Tibial artery (tissue), 4 donors: ENCODE results near the gene SLC26A3.
"Not testable (repeated sequence)": the region's sequence is repeated elsewhere in the genome, so short reads cannot be mapped to it uniquely, and the experiment has no call there.

Source experiments
- DNase-seq, 2 donors: peaks; one replicate each; pipeline ENCODE4 v3.0.0-alpha.2; 2019
- H3K27ac ChIP-seq, 2 donors: fragments of 200-600 bp; sonication (generic) in 1 of 2; 1 replicate in 1 of 2; 2 replicates in 1 of 2; pipeline ENCODE4 v1.5.1; 2018 to 2019; ENCODE audit warnings: mild to moderate bottlenecking in 1 of 2
- H3K27me3 ChIP-seq, 2 donors: fragments of 200-600 bp; sonication (generic) in 1 of 2; one replicate each; pipeline versions ENCODE4 v1.5.1 to v1.6.0; 2016 to 2019
- H3K36me3 ChIP-seq, 3 donors: fragments of 200-600 bp; sonication (generic) in 2 of 3; one replicate each; pipeline ENCODE4 v1.5.1; 2016 to 2019; ENCODE audit warnings: mild to moderate bottlenecking in 2 of 3
- H3K4me1 ChIP-seq, 4 donors: fragments of 200-600 bp; sonication (generic) in 2 of 4; 1 replicate in 3 of 4; 2 replicates in 1 of 4; pipeline ENCODE4 v1.5.1; 2016 to 2019
- H3K4me3 ChIP-seq, 2 donors: fragments of 200-600 bp; sonication (generic) in 1 of 2; 1 replicate in 1 of 2; 2 replicates in 1 of 2; pipeline ENCODE4 v1.5.1; 2018 to 2019; ENCODE audit warnings: mild to moderate bottlenecking in 2 of 2
- H3K9me3 ChIP-seq, 3 donors: fragments of 200-600 bp; sonication (generic) in 1 of 3; one replicate each; pipeline ENCODE4 v1.5.1; 2016 to 2019
- intact Hi-C: fragments of 100-400 bp; cut with DNase I; formaldehyde crosslinking; loops from one replicate; pipeline ENCODE4 v1.15.0; 2023; ENCODE audit warnings: low total_unique reads
- TF ChIP-seq, protein P1 (sequence below), 2 experiments: fragments of 200-600 bp in 1 of 2; fragments of 450-650 bp in 1 of 2; IDR thresholded peaks; one replicate each; pipeline ENCODE4 v1.5.1; 2017 to 2019; ENCODE audit warnings: antibody characterized with exemption in 2 of 2, mild to moderate bottlenecking in 1 of 2, moderate library complexity in 1 of 2

Gene SLC26A3

GRCh38 chr7:107803009-107803610 lies at the start of gene SLC26A3:
Gene SLC26A3, minus strand, starts transcription at chr7:107803223. Its CDS starts 8,714 bp downstream, at chr7:107794509.
- intact Hi-C loops = no loop called here
- H3K27me3 ChIP-seq = no peaks in the 10 kb centered on the region
- no peak for DNase-seq

GRCh38 chr7:107850643-107851042 lies 47.6 kb upstream of the SLC26A3 start:
- no peak overlapping the region for H3K4me3 ChIP-seq
- H3K9me3 ChIP-seq = no peaks in the 10 kb centered on the region
- no peaks in the 10 kb centered on the region for H3K4me1 ChIP-seq
- H3K27me3 ChIP-seq = no peaks in the 10 kb centered on the region
- TF ChIP-seq, protein P1, sequence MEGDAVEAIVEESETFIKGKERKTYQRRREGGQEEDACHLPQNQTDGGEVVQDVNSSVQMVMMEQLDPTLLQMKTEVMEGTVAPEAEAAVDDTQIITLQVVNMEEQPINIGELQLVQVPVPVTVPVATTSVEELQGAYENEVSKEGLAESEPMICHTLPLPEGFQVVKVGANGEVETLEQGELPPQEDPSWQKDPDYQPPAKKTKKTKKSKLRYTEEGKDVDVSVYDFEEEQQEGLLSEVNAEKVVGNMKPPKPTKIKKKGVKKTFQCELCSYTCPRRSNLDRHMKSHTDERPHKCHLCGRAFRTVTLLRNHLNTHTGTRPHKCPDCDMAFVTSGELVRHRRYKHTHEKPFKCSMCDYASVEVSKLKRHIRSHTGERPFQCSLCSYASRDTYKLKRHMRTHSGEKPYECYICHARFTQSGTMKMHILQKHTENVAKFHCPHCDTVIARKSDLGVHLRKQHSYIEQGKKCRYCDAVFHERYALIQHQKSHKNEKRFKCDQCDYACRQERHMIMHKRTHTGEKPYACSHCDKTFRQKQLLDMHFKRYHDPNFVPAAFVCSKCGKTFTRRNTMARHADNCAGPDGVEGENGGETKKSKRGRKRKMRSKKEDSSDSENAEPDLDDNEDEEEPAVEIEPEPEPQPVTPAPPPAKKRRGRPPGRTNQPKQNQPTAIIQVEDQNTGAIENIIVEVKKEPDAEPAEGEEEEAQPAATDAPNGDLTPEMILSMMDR (IDR thresholded peaks at IDR 0.05) = no peak
- DNase-seq = no peak
- H3K36me3 ChIP-seq = no peaks in the 10 kb centered on the region
- intact Hi-C loops = no loop called here
- H3K27ac ChIP-seq = no peak overlapping the region

More at GRCh38 chr7:107803009-107803610, at the start of gene SLC26A3:
- H3K36me3 ChIP-seq = no peaks in the 10 kb centered on the region
- no peak within 1 kb of the TSS for H3K4me3 ChIP-seq
- TF ChIP-seq, protein P1 (IDR thresholded peaks at IDR 0.05) = no peak
- H3K9me3 ChIP-seq = no peaks in the 10 kb centered on the region
- H3K4me1 ChIP-seq = peaks cover 0 to 10% (median 4%) of the 10 kb centered on the region in 4 donors
- H3K27ac ChIP-seq = no peak within 1 kb of the TSS

GRCh38 chr7:107850216-107850615 lies 47.2 kb upstream of the SLC26A3 start:
- DNase-seq = no peak
- Histone ChIP-seq H3K4me1 (no peaks in the 10 kb centered on the region), H3K36me3 (no peaks in the 10 kb centered on the region), H3K9me3 (no peaks in the 10 kb centered on the region), H3K27me3 (no peaks in the 10 kb centered on the region), H3K27ac (no peak overlapping the region), H3K4me3 (no peak overlapping the region)
- intact Hi-C loops = no loop called here
- TF ChIP-seq, protein P1 (IDR thresholded peaks at IDR 0.05) = no peak

DNA sequence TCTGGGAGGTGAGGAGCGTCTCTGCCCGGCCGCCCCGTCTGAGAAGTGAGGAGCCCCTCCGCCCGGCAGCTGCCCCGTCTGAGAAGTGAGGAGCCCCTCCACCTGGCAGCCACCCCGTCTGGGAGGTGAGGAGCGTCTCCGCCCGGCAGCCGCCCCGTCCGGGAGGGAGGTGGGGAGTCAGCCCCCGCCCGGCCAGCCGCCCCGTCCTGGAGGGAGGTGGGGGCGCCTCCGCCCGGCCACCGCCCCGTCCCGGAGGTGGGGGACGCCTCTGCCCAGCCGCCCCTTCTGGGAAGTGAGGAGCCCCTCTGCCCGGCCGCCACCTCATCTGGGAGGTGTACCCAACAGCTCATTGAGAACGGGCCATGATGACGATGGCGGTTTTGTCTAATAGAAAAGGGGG lies 45.2 kb upstream of the SLC26A3 start:
- H3K27me3 ChIP-seq, H3K27ac ChIP-seq, H3K4me1 ChIP-seq, H3K9me3 ChIP-seq, H3K36me3 ChIP-seq, H3K4me3 ChIP-seq, DNase-seq, intact Hi-C loops: not testable (repeated sequence)

DNA sequence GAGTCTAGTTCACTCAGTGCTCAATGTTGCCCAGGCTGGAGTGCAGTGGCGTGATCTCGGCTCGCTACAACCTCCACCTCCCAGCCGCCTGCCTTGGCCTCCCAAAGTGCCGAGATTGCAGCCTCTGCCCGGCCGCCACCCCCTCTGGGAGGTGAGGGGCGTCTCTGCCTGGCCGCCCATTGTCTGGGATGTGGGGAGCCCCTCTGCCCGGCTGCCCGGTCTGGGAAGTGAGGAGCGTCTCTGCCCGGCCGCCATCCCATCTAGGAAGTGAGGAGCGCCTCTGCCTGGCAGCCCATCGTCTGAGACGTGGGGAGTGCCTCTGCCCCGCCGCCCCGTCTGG lies 44.8 kb upstream of the SLC26A3 start:
- H3K4me3 ChIP-seq, DNase-seq, H3K36me3 ChIP-seq, H3K27me3 ChIP-seq, H3K27ac ChIP-seq, H3K4me1 ChIP-seq, intact Hi-C loops, H3K9me3 ChIP-seq: not testable (repeated sequence)

GRCh38 chr7:107847168-107847835 lies 44.3 kb upstream of the SLC26A3 start:
- intact Hi-C loops = no loop called here
- no peak overlapping the region for H3K27ac ChIP-seq
- no peaks in the 10 kb centered on the region for H3K9me3 ChIP-seq
- no peaks in the 10 kb centered on the region for H3K4me1 ChIP-seq
- DNase-seq = no peak
- TF ChIP-seq, protein P1 (IDR thresholded peaks at IDR 0.05) = no peak
- H3K27me3 ChIP-seq = no peaks in the 10 kb centered on the region
- H3K36me3 ChIP-seq = no peaks in the 10 kb centered on the region
- H3K4me3 ChIP-seq = no peak overlapping the region
